ENCODE results near the gene NOS3.

The NOS3 gene

GRCh38 chr7:150988230-150989226 is 2.3 kb upstream of the NOS3 start:
- DNase-seq (ENCODE audit: low read depth, low spot score) = no peak
- H3K4me3 ChIP-seq (ENCODE audit: low read depth, low read length) = no peak overlapping the region
- TF ChIP-seq, protein P1, sequence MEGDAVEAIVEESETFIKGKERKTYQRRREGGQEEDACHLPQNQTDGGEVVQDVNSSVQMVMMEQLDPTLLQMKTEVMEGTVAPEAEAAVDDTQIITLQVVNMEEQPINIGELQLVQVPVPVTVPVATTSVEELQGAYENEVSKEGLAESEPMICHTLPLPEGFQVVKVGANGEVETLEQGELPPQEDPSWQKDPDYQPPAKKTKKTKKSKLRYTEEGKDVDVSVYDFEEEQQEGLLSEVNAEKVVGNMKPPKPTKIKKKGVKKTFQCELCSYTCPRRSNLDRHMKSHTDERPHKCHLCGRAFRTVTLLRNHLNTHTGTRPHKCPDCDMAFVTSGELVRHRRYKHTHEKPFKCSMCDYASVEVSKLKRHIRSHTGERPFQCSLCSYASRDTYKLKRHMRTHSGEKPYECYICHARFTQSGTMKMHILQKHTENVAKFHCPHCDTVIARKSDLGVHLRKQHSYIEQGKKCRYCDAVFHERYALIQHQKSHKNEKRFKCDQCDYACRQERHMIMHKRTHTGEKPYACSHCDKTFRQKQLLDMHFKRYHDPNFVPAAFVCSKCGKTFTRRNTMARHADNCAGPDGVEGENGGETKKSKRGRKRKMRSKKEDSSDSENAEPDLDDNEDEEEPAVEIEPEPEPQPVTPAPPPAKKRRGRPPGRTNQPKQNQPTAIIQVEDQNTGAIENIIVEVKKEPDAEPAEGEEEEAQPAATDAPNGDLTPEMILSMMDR (IDR thresholded peaks at IDR 0.05; ENCODE audit: insufficient read depth, low read length, missing control alignments) = peak; percentile 72
- ChIA-PET CTCF (interaction anchor here (0.8 to 3.5 kb wide), 11 partner anchors 9 to 123 kb away, joined by 3 to 21 read pairs (median 6); no protein-coding TSS in a partner anchor), POLR2A (interaction anchor here (0.7 kb wide), 1 partner anchor 93 kb away, joined by 3 read pairs; the partner anchor contains the start of gene FASTK)

DNA sequence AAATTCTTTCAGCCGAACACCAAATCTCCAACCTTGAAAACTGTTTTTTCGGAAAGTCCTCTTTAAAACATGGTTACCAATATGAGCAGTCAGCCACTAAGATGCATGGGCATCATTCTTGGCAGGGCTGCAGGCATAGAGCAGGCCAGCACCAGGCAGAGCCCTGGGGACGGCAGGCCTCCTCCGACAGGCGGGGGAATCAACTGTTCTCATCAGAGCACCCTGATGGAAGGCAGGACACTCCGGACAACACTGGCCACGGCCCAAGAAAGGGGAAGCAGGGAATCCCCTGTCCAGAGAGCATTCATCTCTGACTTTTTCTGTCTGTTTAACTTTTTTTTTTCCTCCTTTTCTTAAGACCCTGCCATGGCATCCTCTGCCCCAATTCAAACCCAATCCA is 1.4 kb upstream of the NOS3 start:
- CTCF ChIA-PET = interaction anchor here (1.1 to 3.5 kb wide), 9 partner anchors 8 to 122 kb away, joined by 3 to 21 read pairs (median 7); no protein-coding TSS in a partner anchor
- POLR2A ChIA-PET = no interaction called here
- H3K4me3 ChIP-seq (ENCODE audit: low read depth, low read length) = no peak overlapping the region
- TF ChIP-seq, protein P1 (IDR thresholded peaks at IDR 0.05; ENCODE audit: insufficient read depth, low read length, missing control alignments) = no peak
- no peak for DNase-seq (ENCODE audit: low read depth, low spot score)

DNA sequence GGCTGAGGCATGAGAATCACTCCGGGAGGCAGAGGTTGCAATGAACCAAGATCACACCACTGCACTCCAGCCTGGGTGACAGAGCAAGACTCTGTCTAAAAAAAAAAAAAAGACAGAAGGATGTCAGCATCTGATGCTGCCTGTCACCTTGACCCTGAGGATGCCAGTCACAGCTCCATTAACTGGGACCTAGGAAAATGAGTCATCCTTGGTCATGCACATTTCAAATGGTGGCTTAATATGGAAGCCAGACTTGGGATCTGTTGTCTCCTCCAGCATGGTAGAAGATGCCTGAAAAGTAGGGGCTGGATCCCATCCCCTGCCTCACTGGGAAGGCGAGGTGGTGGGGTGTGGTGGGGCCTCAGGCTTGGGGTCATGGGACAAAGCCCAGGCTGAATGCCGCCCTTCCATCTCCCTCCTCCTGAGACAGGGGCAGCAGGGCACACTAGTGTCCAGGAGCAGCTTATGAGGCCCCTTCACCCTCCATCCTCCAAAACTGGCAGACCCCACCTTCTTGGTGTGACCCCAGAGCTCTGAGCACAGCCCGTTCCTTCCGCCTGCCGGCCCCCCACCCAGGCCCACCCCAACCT is 1.3 kb downstream of the NOS3 start:
- ChIA-PET POLR2A (no interaction called here), CTCF (interaction anchor here (0.7 to 1.6 kb wide), 4 partner anchors 8 to 132 kb away, joined by 3 to 5 read pairs (median 4); no protein-coding TSS in a partner anchor)
- H3K4me3 ChIP-seq (ENCODE audit: low read depth, low read length) = no peak overlapping the region
- DNase-seq (ENCODE audit: low read depth, low spot score) = no peak
- TF ChIP-seq, protein P1 (IDR thresholded peaks at IDR 0.05; ENCODE audit: insufficient read depth, low read length, missing control alignments) = no peak

DNA sequence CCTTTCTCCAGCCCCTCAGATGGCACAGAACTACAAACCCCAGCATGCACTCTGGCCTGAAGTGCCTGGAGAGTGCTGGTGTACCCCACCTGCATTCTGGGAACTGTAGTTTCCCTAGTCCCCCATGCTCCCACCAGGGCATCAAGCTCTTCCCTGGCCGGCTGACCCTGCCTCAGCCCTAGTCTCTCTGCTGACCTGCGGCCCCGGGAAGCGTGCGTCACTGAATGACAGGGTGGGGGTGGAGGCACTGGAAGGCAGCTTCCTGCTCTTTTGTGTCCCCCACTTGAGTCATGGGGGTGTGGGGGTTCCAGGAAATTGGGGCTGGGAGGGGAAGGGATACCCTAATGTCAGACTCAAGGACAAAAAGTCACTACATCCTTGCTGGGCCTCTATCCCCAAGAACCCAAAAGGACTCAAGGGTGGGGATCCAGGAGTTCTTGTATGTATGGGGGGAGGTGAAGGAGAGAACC is 2.1 kb downstream of the NOS3 start:
- TF ChIP-seq, protein P1 (IDR thresholded peaks at IDR 0.05; ENCODE audit: insufficient read depth, low read length, missing control alignments) = no peak
- ChIA-PET POLR2A (no interaction called here), CTCF (interaction anchor here (1.1 to 1.6 kb wide), 3 partner anchors 8 to 95 kb away, joined by 4 to 5 read pairs (median 4); no protein-coding TSS in a partner anchor)
- DNase-seq (ENCODE audit: low read depth, low spot score) = no peak
- no peak overlapping the region for H3K4me3 ChIP-seq (ENCODE audit: low read depth, low read length)

GRCh38 chr7:150993511-150993910 is 2.7 kb downstream of the NOS3 start:
- H3K4me3 ChIP-seq (ENCODE audit: low read depth, low read length) = no peak overlapping the region
- ChIA-PET CTCF (interaction anchor here (1.1 to 2.3 kb wide), 7 partner anchors 8 to 96 kb away, joined by 3 to 24 read pairs (median 5); no protein-coding TSS in a partner anchor), POLR2A (no interaction called here)
- TF ChIP-seq, protein P1 (IDR thresholded peaks at IDR 0.05; ENCODE audit: insufficient read depth, low read length, missing control alignments) = no peak
- DNase-seq (ENCODE audit: low read depth, low spot score) = no peak
